ENCODE measurements around the gene GNE.

- no peak for TF ChIP-seq CTCF (IDR thresholded peaks at IDR 0.05)
- no peak for TF ChIP-seq POLR2A (IDR thresholded peaks at IDR 0.05)
Measured at GRCh38 chr9:36247356-36247755, 10.9 kb downstream of the GNE start.
